Ammon's horn (tissue), 1 donor: Measurements from ENCODE around the gene CCDC74B.
"Not testable (repeated sequence)": the region's sequence is repeated elsewhere in the genome, so short reads cannot be mapped to it uniquely, and the experiment has no call there.

ENCODE experiments used
- DNase-seq: peaks from one replicate; pipeline ENCODE4 v3.0.0-alpha.2; 2016; ENCODE audit warnings: low spot score

CCDC74B gene

DNA sequence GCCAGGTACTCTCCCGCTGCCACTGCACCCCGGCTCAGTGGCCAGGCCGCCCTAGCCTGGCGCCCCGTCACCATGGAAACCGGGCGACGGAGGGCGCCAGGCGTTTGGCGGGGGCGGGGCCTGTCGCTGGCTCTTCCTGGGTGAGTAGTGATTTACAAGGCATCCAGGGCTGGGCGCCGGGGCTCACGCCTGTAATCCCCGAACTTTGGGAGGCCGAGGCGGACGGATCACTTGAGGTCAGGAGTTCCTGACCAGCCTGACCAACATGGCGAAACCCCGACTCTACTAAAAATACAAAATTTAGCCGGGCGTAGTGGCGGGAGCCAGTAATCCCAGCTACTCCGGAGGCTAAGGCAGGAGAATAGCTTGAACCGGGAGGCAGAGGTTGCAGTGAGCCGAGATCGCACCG is at the start of gene CCDC74B:
Gene CCDC74B (minus strand): TSS at position 107 of the 409 bp plus-strand sequence. CDS start 116 bp downstream, outside the sequence.
- DNase-seq, result peak; percentile 49

DNA sequence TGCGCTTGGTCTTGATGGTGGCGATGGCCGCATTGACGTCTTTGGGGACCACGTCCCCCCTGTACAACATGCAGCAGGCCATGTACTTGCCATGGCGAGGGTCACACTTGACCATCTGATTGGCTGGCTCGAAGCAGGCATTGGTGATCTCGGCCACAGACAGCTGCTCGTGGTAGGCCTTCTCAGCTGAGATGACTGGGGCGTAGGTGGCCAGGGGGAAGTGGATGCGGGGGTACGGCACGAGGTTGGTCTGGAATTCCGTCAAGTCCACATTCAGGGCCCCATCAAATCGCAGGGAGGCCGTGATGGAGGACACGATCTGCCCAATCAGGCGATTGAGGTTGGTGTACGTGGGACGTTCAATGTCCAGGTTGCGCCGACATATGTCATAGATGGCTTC is 48.9 kb upstream of the CCDC74B start:
- DNase-seq, result not testable (repeated sequence)

DNA sequence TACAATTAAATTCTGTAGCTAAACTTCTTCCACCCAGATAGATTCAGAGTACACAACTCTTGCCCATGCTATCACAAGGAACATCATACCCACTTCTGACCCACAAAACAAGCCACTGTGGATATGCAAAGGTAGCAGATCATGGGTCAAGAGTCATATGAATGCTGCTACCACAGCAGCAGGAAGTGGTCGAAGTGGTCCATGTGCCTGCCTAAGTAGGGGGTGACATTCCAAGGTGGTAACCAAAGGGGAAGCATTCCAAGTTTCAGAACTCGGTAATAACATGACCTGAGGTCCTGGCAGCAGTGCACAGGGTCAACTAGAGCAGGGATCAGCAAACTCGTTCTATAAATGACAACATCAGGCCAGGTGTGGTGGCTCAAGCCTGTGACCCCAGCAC is 47.5 kb upstream of the CCDC74B start:
- not testable (repeated sequence) for DNase-seq

DNA sequence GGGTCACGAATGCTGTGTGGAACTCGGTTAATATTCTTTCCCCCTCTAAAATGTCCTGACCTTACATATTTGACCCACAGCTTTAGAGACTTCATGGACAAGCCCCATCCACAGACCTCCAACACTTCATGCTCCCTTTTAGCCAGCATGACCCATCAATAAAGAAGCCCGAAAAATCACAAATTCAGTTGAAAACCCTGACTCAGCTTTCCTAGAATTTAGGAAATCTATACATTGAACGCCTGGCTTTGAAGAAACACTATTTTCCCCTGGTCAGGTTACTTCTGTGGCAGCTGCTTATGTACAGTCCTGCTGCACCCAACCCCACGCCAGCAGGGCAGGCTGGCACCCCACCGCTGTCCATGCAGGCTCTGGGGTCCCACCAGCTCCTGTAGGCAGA is 46.4 kb upstream of the CCDC74B start:
- not testable (repeated sequence) for DNase-seq

DNA sequence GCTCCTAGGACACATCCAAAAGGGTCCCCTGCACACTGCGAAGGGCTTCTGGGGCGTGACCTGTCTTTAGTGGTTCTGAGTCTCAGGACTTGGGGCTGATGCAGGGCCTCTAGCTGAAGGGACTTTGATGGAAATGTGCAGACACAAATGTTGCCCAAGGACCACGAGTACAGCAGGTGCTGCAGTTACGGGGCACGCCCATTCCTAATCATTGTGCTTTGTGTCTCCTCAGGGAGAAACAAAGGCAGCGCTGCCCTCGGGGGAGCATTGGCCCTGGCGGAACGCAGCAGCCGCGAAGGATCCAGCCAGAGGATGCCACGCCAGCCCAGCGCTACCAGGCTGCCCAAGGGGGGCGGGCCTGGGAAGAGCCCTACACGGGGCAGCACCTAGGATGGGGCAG is 45.3 kb upstream of the CCDC74B start:
- no peak for DNase-seq

DNA sequence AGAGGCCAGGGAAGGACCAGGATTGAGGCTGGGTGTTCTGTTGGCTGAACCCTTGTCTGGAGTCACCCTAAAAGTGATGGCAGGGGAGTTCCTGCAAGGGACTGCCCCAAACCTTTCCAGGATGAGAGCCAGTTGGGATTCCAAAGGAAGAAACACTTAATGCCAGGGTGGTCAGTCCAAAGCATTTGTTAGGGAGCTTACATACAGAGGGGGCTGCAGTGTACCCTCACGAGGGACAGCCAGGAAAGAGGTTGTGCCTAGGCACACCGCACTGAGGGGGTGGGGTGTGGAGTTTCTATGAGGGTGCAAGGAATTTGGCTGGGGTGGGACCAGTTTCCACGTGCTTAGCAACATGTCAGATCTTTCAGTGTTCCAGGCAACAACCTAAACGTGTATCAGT is 44.0 kb upstream of the CCDC74B start:
- not testable (repeated sequence) for DNase-seq

DNA sequence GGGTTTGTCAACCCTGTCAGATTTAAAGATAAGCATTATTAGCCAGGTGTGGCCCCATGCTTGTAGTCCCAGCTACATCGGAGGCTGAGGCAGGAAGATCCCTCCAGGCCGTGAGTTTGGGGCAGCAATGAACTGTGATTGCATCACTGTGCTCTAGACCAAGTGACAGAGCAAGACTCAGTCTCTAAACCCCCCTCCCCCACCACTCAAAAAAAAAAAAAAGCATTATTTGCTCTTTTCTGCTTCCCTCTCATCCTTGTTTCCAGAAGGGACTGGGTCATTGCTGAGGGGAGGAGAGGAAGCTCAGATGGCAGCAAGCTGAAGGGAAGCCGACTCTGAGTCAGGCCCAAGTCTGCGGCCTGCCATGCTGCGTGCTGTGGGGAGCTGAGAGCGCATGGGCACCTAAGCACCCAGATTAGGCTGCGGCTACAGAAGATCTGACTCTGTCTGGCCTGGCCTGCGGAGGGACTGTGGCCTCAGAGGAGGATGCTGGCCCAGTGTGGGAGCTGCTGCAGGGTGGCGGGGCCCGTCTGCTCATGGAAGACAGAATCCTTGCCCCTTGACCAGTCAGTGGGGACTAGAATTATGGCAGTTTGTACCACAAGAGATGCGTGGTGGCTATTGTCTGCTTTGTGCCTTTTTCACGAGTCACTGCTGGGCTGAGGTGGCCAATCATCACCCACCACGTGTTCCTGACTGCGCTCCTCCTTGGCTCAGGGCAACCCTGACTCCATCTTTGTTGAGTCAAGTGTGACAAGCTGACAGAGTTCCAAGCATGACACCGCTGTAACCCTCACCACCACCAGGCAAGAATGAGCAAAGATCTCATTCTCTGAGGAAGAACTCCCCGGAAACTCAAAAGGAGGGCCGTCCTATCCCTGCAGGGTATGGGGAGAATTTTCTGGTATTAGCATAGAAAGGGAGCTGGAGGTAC is 43.2 kb upstream of the CCDC74B start:
- DNase-seq, result not testable (repeated sequence)

DNA sequence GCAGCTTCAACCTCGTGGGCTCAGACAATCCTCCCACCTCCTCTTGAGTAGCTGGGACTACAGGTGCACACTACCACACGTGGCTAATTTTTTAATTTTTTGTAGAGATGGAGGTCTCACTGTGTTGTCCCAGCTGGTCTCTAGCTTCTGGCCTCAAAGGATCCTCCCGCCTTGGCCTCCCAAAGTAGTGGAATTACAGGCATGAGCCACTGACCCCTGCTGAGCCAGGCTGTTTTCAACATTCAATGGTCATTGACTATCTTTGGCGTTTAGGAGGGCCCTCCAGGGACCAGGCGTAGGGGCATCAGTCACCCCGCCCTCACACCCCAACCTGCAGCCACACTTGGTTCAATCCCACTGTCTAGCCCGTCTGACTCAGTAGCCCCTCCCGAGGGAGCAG is 42.4 kb upstream of the CCDC74B start:
- DNase-seq, result no peak

DNA sequence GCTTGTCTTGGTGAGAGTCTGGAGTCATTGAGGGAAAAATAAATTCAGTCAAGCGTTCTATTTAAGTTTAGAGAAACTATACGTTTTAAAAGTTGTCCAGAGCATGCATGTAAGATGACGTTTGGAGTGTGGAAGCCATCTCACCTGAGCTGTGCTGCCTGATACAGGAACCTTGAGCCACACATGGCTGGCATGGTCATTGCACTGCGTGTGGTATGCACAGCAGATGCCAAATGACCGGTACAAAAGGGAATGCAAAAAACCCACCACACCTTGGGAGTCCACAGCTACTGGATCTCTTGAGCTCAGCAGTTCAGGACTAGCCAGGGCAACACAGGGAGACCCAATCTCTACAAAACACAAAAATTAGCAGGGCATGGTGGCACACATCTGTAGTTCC is 41.5 kb upstream of the CCDC74B start:
- DNase-seq, result no peak

DNA sequence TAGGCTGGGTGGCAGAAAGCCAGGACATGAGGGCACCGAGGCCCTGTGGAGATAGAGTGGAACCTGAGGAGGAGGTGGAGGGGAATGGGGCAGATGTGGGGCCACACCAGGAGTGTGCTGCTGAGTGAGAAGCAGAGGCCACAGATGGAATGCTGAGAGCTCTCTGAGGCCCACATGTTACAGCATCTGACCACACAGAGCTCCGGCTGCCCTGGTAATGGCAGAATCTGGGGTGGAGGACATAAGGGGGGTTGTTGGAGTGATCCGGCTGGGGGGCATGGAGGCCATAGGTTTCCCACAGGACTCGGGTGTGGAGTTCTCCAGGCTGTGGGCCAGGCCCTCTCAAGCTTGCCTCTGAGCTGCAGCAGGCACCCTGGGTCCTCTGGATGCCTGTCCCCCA is 41.0 kb upstream of the CCDC74B start:
- DNase-seq, result no peak

DNA sequence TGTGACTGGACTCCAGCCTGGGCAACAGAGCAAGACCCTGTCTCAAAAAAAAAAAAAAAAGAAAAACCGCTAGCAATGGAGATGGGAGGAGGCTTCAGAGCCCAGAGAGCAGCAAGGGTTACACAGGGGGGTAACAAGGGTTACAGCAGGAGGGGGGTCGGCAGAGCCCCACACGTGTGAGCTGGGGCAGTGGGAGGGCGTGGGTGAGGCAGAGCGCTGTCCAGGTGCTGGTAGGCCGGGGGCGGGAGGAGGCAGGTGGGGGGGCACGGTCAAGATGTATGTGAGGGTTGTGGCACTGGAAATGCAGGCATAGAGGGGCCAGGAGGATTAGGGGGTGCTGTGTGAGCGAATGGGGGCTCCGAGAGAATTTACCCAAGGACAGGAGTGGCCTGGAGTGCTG is 40.5 kb upstream of the CCDC74B start:
- DNase-seq, result no peak

DNA sequence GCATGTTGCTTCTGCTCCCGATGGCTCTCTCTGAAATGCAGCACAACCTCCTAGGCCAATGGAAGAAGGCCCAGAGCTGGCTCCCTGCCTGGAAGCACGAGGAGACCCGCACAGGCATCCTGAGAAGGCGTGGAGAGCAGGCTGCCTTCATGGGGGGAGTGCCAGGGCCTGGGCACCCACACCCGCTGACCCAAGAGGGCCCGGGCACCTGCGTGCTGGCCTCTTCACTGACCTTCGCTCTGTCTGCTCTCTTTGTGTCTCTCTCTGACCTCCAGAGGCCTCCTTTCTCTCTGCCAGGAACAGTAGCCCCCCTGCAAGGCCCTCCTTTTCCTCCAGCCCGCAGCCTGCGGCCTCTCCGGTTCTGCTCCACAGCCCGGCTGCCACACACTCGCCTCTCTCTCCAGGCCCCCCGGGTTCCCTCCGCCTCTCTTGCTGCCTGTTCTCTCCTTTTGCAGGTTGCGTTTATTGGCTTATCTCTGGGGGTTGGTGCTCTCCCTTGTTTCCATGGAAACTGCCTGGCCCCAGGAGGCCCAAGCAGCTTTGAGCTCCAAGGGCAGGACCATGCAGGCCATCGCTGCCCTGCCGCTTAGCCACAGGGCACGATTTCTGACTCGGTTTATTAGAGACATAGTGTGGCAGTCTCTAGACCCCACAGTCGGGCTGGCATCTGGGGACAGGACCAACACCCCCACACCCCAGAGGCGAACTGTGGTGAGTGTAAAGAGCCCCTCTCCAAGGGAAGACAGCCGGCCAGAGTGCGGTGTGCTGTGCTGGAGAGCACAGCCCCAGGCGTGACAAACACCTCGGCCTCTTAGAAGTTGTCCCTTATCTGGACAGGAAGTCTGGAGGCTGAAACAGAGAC is 38.8 kb upstream of the CCDC74B start:
- DNase-seq, result peak; percentile 39

DNA sequence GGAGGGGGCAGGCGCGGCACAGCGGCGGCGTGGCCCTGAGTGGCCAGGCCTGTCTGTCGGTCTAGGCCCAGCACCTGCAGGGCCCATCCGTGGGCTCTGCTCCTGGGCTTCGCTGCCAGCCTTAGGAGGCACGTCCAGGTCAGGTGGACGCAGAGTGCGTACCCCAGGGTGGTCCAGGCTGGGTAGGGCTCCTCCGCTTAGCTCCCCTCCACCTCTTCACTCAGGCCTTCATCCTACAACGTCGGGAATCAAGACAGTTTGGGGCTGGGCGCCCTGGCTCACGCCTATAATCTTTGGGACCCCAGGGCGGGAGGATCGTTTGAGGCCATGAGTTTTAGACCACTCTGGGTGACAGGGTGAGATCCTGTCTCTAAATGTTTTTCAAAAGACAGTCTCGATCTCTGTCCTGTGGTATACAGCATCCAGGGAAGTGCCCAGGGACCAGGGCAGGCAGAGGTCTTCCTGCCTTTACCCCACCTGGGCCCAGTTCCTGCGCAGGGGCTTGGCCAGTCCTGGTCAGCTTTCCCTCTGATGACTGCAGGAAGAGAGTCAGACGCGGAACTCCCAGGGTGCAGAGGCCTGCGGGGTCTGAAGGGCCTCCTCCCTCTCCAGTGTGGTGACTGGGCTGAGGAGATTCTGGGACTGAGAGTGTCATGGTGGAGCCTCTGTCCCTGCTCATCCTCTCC is 38.1 kb upstream of the CCDC74B start:
- not testable (repeated sequence) for DNase-seq

DNA sequence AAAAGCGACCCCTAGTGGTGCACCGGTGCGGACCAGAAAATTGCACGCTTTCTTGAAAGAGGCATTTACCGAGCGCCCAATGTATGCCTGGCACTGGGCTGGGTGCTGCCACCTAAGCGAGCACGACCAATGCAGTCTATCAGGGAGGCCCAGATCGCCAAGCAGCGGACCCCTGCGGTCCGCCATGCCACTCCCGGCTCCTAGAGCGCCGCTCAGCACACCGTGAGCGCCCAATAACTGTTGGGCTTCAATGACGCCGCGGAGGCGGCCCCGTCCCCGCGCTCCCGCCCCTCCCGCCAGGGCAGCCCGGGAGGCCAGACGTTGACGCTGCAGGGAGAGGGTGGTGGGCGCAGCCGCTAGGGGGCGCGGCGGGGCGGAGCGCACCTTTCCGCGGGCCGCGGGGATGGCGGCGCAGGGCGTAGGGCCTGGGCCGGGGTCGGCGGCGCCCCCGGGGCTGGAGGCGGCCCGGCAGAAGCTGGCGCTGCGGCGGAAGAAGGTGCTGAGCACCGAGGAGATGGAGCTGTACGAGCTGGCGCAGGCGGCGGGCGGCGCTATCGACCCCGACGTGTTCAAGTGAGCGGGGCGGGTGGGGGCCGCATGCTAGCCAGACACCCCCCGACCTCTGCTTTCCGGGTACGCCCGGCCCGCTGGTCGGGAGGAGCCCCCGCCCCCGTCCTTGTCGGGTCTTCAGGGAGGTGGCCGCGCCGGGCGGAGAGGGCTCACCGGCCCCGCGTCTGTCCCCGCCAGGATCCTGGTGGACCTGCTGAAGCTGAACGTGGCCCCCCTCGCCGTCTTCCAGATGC is 37.2 kb upstream of the CCDC74B start, which contains the start of gene MZT2B:
Gene MZT2B (plus strand): TSS at position 383 of the 803 bp plus-strand sequence. CDS start 21 bp downstream, at position 404.
- DNase-seq, result peak; percentile 87

DNA sequence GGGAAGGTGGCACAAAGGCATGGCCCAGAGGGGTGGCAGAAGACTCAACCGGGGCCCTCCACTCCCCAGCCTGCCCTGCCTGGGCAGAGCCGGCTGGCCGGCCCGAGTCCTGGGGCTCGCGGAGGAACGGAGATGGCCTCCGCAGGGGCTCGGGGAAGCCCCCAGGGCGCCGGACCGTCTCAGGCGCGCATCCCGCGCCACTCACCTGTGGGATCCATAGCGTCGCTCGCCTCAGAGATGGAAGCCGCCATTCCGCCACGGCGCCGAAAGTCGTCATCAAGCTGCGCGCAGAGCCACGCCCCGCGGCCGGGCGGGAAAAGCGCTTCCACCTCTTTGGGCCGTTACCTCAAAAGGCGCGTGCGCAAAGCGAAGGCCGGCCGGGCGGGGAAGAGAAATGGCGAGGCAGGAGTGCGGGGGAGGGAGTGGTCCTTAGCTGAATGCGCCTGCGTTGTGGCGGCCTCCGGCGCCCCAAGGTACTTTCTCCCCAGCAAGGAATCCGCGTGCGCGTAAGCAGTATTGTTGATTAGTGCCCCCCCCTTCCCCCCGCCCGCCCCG is 36.5 kb upstream of the CCDC74B start, which contains the start of gene SMPD4:
Gene SMPD4 (minus strand): TSS at position 278 of the 555 bp plus-strand sequence. CDS start 5,010 bp downstream, outside the sequence.
- peak; percentile 94 for DNase-seq

DNA sequence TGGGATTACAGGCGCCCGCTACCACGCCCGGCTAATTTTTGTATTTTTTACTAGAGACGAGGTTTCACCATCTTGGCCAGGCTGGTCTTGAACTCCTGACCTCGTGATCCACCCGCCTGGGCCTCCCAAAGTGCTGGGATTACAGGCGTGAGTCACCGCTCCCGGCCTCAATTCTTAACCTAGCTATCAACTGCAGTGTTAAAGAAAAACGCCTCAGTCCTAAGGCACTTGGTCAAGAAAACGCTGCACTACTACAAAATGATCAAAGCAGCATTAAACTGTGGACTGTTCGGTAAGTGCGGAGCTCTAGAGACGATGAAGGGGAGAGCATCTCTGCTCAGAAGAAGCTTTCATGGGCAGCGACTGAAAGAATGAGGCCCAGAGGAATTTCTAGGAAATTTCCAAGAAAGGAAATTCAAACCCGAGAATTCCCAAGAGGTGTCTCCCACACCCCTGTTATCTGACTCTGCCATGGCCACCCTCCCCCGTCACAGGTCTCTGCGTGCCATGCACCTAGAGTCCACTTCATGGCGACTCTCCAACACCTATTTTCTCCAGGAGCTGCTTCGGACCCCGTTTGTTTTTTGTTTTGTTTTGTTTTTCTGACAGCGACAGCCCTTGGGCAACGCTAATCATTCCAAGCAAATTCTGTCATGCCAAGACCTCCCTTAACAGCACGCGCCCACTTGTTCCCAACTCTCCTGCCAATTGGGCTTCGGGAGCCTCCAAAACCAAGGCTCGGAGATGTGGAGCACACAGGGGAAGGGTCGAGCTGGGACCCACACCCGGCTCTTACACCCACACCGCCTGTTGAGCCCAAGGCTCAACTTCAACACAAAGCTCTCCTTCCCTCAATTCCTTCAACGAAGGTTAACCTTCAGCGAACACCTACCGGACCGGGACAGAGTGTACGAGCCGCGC is 35.8 kb upstream of the CCDC74B start:
- DNase-seq, result not testable (repeated sequence)

DNA sequence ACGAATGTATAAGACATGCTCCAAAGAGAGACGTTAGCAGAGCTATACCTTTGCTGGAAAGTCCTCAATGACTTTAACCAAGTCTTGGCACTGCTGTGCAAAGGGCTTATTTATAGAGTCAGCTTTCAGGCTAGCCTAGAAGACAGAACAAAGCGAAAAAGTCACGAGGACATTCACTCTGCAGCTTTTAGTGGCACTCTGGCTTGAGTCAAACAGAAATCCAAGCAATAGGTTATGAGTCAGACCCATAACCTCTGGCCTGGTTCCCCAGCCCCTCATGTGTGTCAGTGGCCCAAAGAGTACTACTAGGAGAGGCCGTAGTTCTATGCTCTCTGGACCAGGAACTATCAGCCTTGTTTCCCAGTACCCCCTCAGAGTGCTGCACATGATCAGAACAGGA is 30.0 kb upstream of the CCDC74B start:
- DNase-seq, result not testable (repeated sequence)

DNA sequence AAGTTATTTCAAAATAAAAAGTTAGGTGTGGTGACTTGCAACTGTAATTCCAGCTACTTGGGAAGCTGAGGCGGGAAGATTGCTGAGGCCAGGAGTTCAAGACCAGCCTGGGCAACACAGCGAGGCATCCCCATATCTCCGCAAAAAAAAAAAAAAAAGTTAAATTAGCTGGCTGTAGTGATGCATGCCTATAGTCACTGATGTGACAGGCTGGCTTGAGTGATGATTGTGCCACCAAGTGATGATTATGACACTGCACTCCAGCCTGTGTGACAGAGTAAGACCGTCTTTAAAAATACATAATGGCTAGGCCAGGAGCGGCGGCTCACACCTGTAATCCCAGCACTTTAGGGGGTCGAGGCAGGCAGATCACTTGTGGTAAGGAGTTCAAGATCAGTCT is 25.0 kb upstream of the CCDC74B start:
- DNase-seq, result no peak

DNA sequence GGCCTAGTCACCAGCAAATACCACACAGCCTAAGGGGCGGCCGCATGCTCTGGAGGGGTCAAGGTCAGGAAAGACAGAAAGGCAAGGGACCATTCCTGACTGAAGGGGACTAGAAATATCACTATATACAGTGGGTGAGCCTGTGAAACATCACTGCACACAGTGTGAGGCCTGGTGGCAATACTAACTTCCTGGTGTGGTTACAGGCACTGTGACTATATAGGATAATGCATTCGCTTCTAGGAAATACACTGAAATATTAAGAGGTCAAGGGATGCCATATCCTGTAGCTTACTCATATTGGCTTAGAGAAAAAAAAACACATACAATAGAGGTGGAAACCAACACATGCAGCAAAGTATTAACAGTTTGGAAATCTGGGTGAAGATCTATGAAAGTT is 24.3 kb upstream of the CCDC74B start:
- not testable (repeated sequence) for DNase-seq
